Esophagus muscularis mucosa (tissue), 3 donors: ENCODE data around the gene MYO1E.

Source experiments
- CTCF ChIP-seq, 3 experiments: fragments of 200-600 bp in 2 of 3; fragments of 450-650 bp in 1 of 3; sonication (generic) in 2 of 3; IDR thresholded peaks; one replicate each; pipeline ENCODE4 v1.5.1; 2017 to 2019; ENCODE audit warnings: antibody characterized with exemption in 3 of 3, mild to moderate bottlenecking in 2 of 3, moderate library complexity in 1 of 3
- POLR2A ChIP-seq: fragments of 450-650 bp; IDR thresholded peaks from one replicate; pipeline ENCODE4 v1.6.1; 2017; ENCODE audit warnings: antibody characterized with exemption, moderate library complexity, mild to moderate bottlenecking, low read depth

- no peak for TF ChIP-seq CTCF (IDR thresholded peaks at IDR 0.05)
- TF ChIP-seq POLR2A: no peak
These were observed 195.4 kb downstream of the MYO1E start for GRCh38 chr15:59177317-59177660.
